GM12874 (cell line): Measurements from ENCODE around the gene RBMS1.

Experiments
- CTCF ChIP-seq: IDR thresholded peaks from 2 replicates; pipeline ENCODE4 v1.5.1; 2011; ENCODE audit warnings: low read depth, mild to moderate bottlenecking, control low read depth, low read length, moderate library complexity; ENCODE audit not compliant: insufficient read depth

Gene RBMS1

DNA sequence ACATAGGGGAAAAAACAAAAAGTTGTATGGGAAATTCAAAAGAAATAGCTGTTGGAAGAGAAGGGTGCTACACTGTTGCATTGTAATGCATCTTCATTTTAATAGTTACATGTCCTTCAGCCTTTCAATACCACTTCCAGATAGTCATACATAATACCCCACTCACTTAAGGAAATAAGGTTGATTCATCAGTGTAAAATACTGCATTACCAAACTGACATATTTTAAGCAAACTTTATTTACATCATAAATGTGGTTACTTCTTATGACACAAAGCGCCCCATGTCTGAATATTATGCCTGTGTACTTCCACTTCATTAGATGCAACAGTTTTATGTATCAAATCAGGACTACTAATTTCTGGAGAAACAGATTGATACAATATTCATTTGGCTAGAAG lies 4.5 kb downstream of the RBMS1 start:
- no peak for TF ChIP-seq CTCF

- no peak for TF ChIP-seq CTCF
Observed at GRCh38 chr2:160486341-160486740, 7.3 kb downstream of the RBMS1 start.

DNA sequence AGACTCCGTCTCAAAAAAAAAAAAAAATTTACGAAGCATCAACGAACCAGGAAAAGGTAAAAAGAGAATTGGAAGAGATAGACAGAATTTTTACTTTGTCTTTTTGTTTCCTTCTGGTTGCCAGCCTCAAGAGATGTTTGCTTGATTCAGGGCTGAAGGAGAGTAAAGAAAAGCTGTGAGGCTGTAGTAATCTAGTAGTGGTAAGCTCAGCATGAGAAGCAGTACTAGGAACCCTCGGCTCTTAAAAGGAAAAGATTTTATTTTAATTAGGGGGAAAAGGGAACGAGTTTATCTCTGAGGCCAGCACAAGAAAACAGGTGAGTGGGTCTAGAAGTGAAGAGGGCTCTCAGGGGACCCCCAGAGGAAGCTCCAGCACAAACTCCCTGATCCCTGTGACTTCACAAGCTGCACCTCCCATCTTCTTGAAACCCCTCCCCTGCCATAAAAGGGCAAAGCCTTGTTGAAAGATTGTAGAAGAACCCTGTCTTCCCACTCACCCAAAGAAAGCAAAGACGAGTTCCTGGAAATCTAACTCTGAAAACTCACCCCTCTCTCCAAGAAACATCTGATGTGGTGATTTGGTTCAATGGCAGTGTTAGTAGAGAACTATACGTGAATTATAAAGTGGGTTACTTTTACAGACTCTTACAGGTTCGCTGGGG lies 8.6 kb downstream of the RBMS1 start:
- TF ChIP-seq CTCF = no peak

- TF ChIP-seq CTCF = no peak
Observed at GRCh38 chr2:160482673-160483072, 10.9 kb downstream of the RBMS1 start.

- no peak for TF ChIP-seq CTCF
Observed at GRCh38 chr2:160479269-160479668, 14.3 kb downstream of the RBMS1 start.

DNA sequence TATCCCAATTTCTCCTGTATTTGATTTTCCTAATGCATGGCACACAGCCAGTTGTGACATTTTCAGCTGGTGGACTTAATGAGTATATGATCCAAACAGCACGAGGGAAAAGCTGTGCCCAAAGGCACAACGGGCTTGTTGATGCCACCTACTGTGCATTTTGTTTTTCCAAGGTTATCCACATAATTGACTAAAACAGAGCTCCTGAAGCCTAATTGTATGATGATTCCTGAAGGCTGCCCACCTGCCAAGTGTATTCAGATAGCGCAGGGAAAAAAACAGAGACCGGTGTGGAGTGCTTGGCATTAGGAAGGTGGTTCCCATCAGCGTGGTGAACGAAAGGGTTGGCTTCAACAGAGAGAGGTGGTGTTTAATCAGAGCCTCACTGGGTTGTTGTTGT lies 14.9 kb downstream of the RBMS1 start:
- TF ChIP-seq CTCF = no peak

- no peak for TF ChIP-seq CTCF
Observed at GRCh38 chr2:160477032-160477431, 16.6 kb downstream of the RBMS1 start.
